DMS 273 (cell line): Measurements from ENCODE around the gene CUBN.
"Not testable (repeated sequence)": the region's sequence is repeated elsewhere in the genome, so short reads cannot be mapped to it uniquely, and the experiment has no call there.

Experiments used
- DNase-seq: peaks from one replicate; lab custom pipeline; 2025; ENCODE audit not compliant: unreplicated experiment; lab: John Stamatoyannopoulos, UW

Gene CUBN

GRCh38 chr10:17019696-17020095 lies 109.9 kb downstream of the CUBN start:
- peak; percentile 24 for DNase-seq

- not testable (repeated sequence) for DNase-seq
These were observed 116.3 kb downstream of the CUBN start for GRCh38 chr10:17013131-17013983.

- not testable (repeated sequence) for DNase-seq
These were observed 116.9 kb downstream of the CUBN start for GRCh38 chr10:17012731-17013130.

GRCh38 chr10:17010363-17011145 lies 119.1 kb downstream of the CUBN start:
- no peak for DNase-seq

GRCh38 chr10:17009212-17009700 lies 120.4 kb downstream of the CUBN start:
- no peak for DNase-seq

GRCh38 chr10:17007418-17007770 lies 122.2 kb downstream of the CUBN start:
- DNase-seq: no peak

GRCh38 chr10:17006631-17007417 lies 122.8 kb downstream of the CUBN start:
- peak; percentile 12 for DNase-seq

- DNase-seq: no peak
These were observed 123.7 kb downstream of the CUBN start for GRCh38 chr10:17005621-17006566.

GRCh38 chr10:17004801-17005380 lies 124.7 kb downstream of the CUBN start:
- no peak for DNase-seq

GRCh38 chr10:17003651-17004286 lies 125.8 kb downstream of the CUBN start:
- DNase-seq: peak; percentile 13

GRCh38 chr10:17003151-17003550 lies 126.5 kb downstream of the CUBN start:
- no peak for DNase-seq

- no peak for DNase-seq
These were observed 127.5 kb downstream of the CUBN start for GRCh38 chr10:17001961-17002749.

- no peak for DNase-seq
These were observed 128.3 kb downstream of the CUBN start for GRCh38 chr10:17001297-17001744.

GRCh38 chr10:16999665-17000451 lies 129.8 kb downstream of the CUBN start:
- DNase-seq: no peak

- DNase-seq: no peak
These were observed 133.1 kb downstream of the CUBN start for GRCh38 chr10:16996530-16996964.

GRCh38 chr10:16995867-16996529 lies 133.6 kb downstream of the CUBN start:
- DNase-seq: no peak

- no peak for DNase-seq
These were observed 136.4 kb downstream of the CUBN start for GRCh38 chr10:16993186-16993585.
